Small intestine (tissue), 16 donors: ENCODE data around the gene ZNF460. TPM values are rescaled to one million over a fixed set of nuclear protein-coding genes. Genes with fewer than 3 reads are reported as not detected.
A peak's percentile ranks its signal among the peaks of the same experiment; 100 is the strongest.

Experiments
- DNase-seq, 2 donors: peaks; one replicate each; pipeline versions ENCODE4 v3.0.0 to v3.0.0-alpha.2; 2013
- FAIRE-seq: peaks from 2 replicates; lab custom pipeline; 2012; peaks lifted over from hg19 to GRCh38; lab: Jason Lieb, UNC
- H3K27ac ChIP-seq, 3 donors: one replicate each; pipeline ENCODE4 v1.5.1; 2013; ENCODE audit warnings: low read length in 2 of 3, mild to moderate bottlenecking in 2 of 3, control low read depth in 1 of 3, inconsistent platforms in 1 of 3, low read depth in 1 of 3, moderate library complexity in 1 of 3
- H3K27me3 ChIP-seq, 3 donors: one replicate each; pipeline ENCODE4 v1.6.1; 2013; ENCODE audit warnings: low read length in 3 of 3, inconsistent platforms in 1 of 3; ENCODE audit not compliant: control insufficient read depth in 3 of 3, insufficient read depth in 3 of 3
- H3K36me3 ChIP-seq, 3 donors: one replicate each; pipeline ENCODE4 v1.6.1; 2013; ENCODE audit warnings: low read length in 3 of 3, inconsistent platforms in 1 of 3, low read depth in 1 of 3, mild to moderate bottlenecking in 1 of 3, moderate library complexity in 1 of 3; ENCODE audit not compliant: control insufficient read depth in 3 of 3, insufficient read depth in 2 of 3
- H3K4me1 ChIP-seq, 3 donors: one replicate each; pipeline ENCODE4 v1.6.1; 2013; ENCODE audit warnings: low read length in 2 of 3, inconsistent platforms in 1 of 3, low read depth in 1 of 3, mild to moderate bottlenecking in 1 of 3, moderate library complexity in 1 of 3; ENCODE audit not compliant: control insufficient read depth in 3 of 3, insufficient read depth in 2 of 3
- H3K4me3 ChIP-seq, 3 donors: one replicate each; pipeline ENCODE4 v1.5.1; 2013; ENCODE audit warnings: low read length in 3 of 3, control low read depth in 1 of 3, inconsistent platforms in 1 of 3, low read depth in 1 of 3, mild to moderate bottlenecking in 1 of 3, moderate library complexity in 1 of 3
- H3K9me3 ChIP-seq, 2 donors: one replicate each; pipeline ENCODE4 v1.6.1; 2013; ENCODE audit warnings: low read depth in 1 of 2, low read length in 1 of 2; ENCODE audit not compliant: control insufficient read depth in 2 of 2, insufficient read depth in 1 of 2
- WGBS, 3 donors: extraction: QIAGEN DNeasy Blood & Tissue Kit; methylation state at CpG; one replicate each; pipeline ENCODE4 v1.1.7; 2013; 5-methylcytosine and 5-hydroxymethylcytosine counted together
- long read RNA-seq, 10 donors: transcript quantifications; one replicate each; lab custom pipeline, GENCODE V29; 2026
- polyA plus RNA-seq, 4 donors: library from polyadenylated mRNA; stranded (reverse) in 3 of 4; unstranded in 1 of 4; fragments of 200-250 nt in 3 of 4; fragments of 120-200 nt in 1 of 4; gene quantifications; one replicate each; pipeline versions ENCODE4 v1.2.1 to v1.2.3, GENCODE V29; 2013
- donor health status: healthy with polysubstance abuse.
- donor health status: control.
- donor health status: control.
- donor health status: Bipolar disorder and iron deficiency.
- donor health status: healthy.

The ZNF460 gene
- 1 to 10 TPM in 2 of 4 donors, under 1 TPM in 2; 0.27 to 2.9 (median 1.5) TPM for polyA plus RNA-seq
- long read RNA-seq, donor 1: 0 reads
- long read RNA-seq, donor 2: 0 reads
- long read RNA-seq, donor 3: 0 reads
- long read RNA-seq, donor 4: 0 reads
- long read RNA-seq, donor 5: 0 reads
- long read RNA-seq, donor 6: 0 reads
- long read RNA-seq, donor 7: 0 reads
- long read RNA-seq, donor 8: 0 reads
- long read RNA-seq, donor 9: 0 reads
- long read RNA-seq, donor 10: 0 reads

- DNase-seq (peak; percentile 97 to 100), FAIRE-seq (no peak)
- H3K27me3 ChIP-seq: no peaks in the 10 kb centered on the region
- WGBS, 3 donors: 0 to 1% (median 0%) methylated on average over 69 to 71 of the region's 71 CpGs
- peaks cover 0 to 9% (median 6%) of the 10 kb centered on the region in 3 donors for H3K4me1 ChIP-seq
- H3K27ac ChIP-seq: peak within 1 kb of the TSS; percentile 91 to 99 (median 94)
- H3K4me3 ChIP-seq: peak within 1 kb of the TSS; percentile 62 to 93 (median 90)
- no peaks in the 10 kb centered on the region for H3K9me3 ChIP-seq
- peaks cover 3 to 25% (median 5%) of the 10 kb centered on the region in 3 donors for H3K36me3 ChIP-seq
Measured at GRCh38 chr19:57280165-57280961, at the start of gene ZNF460. TSS of gene ZNF460 (plus strand) at chr19:57280485. CDS start at chr19:57280807, 322 bp downstream.

- no peaks in the 10 kb centered on the region for H3K36me3 ChIP-seq
- WGBS, 3 donors: 74 to 79% (median 79%) methylated on average over 9 of the region's 9 CpGs
- no peak overlapping the region for H3K27ac ChIP-seq
- no peak overlapping the region for H3K4me3 ChIP-seq
- H3K27me3 ChIP-seq: no peaks in the 10 kb centered on the region
- H3K4me1 ChIP-seq: no peaks in the 10 kb centered on the region
- FAIRE-seq (no peak), DNase-seq (no peak)
- H3K9me3 ChIP-seq: peaks cover 0 to 2% of the 10 kb centered on the region in 2 donors
Measured at GRCh38 chr19:57231686-57232085, 48.6 kb upstream of the ZNF460 start.

GRCh38 chr19:57233207-57233606, 47.1 kb upstream of the ZNF460 start:
- H3K27me3 ChIP-seq: no peaks in the 10 kb centered on the region
- peaks cover 0 to 2% of the 10 kb centered on the region in 2 donors for H3K9me3 ChIP-seq
- FAIRE-seq (no peak), DNase-seq (no peak)
- no peaks in the 10 kb centered on the region for H3K4me1 ChIP-seq
- WGBS, 3 donors: 70 to 84% (median 83%) methylated on average over 1 of the region's 1 CpG
- no peak overlapping the region for H3K4me3 ChIP-seq
- no peak overlapping the region for H3K27ac ChIP-seq
- no peaks in the 10 kb centered on the region for H3K36me3 ChIP-seq

GRCh38 chr19:57239982-57240310, 40.3 kb upstream of the ZNF460 start:
- 22 to 56% (median 53%) methylated on average over 12 of the region's 12 CpGs for WGBS, 3 donors
- peaks cover 0 to 11% (median 6%) of the 10 kb centered on the region in 3 donors for H3K4me1 ChIP-seq
- no peaks in the 10 kb centered on the region for H3K9me3 ChIP-seq
- DNase-seq (no peak), FAIRE-seq (no peak)
- no peaks in the 10 kb centered on the region for H3K27me3 ChIP-seq
- H3K27ac ChIP-seq: peak overlapping the region; percentile 74 to 95 (median 89)
- H3K36me3 ChIP-seq: peaks cover 0 to 14% (median 6%) of the 10 kb centered on the region in 3 donors
- H3K4me3 ChIP-seq: peak overlapping the region; percentile 37 to 96 (median 85)

GRCh38 chr19:57240311-57241090, 39.8 kb upstream of the ZNF460 start, which contains the start of gene ZNF805:
TSS of gene ZNF805 (plus strand) at chr19:57240632. CDS start at chr19:57240892, 260 bp downstream.
- Histone ChIP-seq H3K4me1 (peaks cover 0 to 11% (median 6%) of the 10 kb centered on the region in 3 donors), H3K4me3 (peak within 1 kb of the TSS; percentile 85 to 96 (median 85)), H3K36me3 (peaks cover 0 to 17% (median 9%) of the 10 kb centered on the region in 3 donors), H3K27me3 (no peaks in the 10 kb centered on the region), H3K9me3 (no peaks in the 10 kb centered on the region), H3K27ac (peak within 1 kb of the TSS; percentile 87 to 95 (median 89))
- FAIRE-seq (no peak), DNase-seq (peak; percentile 95 to 98)
- 0 to 1% (median 1%) methylated on average over 58 to 61 of the region's 61 CpGs for WGBS, 3 donors

GRCh38 chr19:57241176-57241575, 39.1 kb upstream of the ZNF460 start:
- Histone ChIP-seq H3K9me3 (no peaks in the 10 kb centered on the region), H3K27ac (peak overlapping the region; percentile 87 to 95 (median 89)), H3K4me3 (peak overlapping the region; percentile 85 to 96 (median 85)), H3K4me1 (peaks cover 0 to 11% (median 6%) of the 10 kb centered on the region in 3 donors), H3K36me3 (peaks cover 0 to 22% (median 9%) of the 10 kb centered on the region in 3 donors), H3K27me3 (no peaks in the 10 kb centered on the region)
- no peak for FAIRE-seq
- WGBS, 3 donors: 10 to 20% (median 20%) methylated on average over 7 of the region's 7 CpGs
- no peak for DNase-seq

GRCh38 chr19:57242821-57243220, 37.5 kb upstream of the ZNF460 start:
- H3K27ac ChIP-seq: no peak overlapping the region
- 96 to 97% (median 96%) methylated on average over 5 of the region's 5 CpGs for WGBS, 3 donors
- FAIRE-seq (no peak), DNase-seq (no peak)
- H3K27me3 ChIP-seq: no peaks in the 10 kb centered on the region
- H3K4me1 ChIP-seq: peaks cover 0 to 11% (median 6%) of the 10 kb centered on the region in 3 donors
- no peak overlapping the region for H3K4me3 ChIP-seq
- H3K9me3 ChIP-seq: no peaks in the 10 kb centered on the region
- peaks cover 0 to 33% (median 15%) of the 10 kb centered on the region in 3 donors for H3K36me3 ChIP-seq

GRCh38 chr19:57244513-57244912, 35.8 kb upstream of the ZNF460 start:
- no peak for FAIRE-seq

More at GRCh38 chr19:57244513-57244912, 35.8 kb upstream of the ZNF460 start:
- Histone ChIP-seq H3K27me3 (no peaks in the 10 kb centered on the region), H3K9me3 (no peaks in the 10 kb centered on the region), H3K36me3 (peaks cover 0 to 42% (median 24%) of the 10 kb centered on the region in 3 donors), H3K4me3 (no peak overlapping the region), H3K4me1 (peaks cover 0 to 11% (median 6%) of the 10 kb centered on the region in 3 donors), H3K27ac (no peak overlapping the region)
- 74 to 92% (median 84%) methylated on average over 5 of the region's 5 CpGs for whole genome bisulfite sequencing, 3 donors
- no peak for DNase-seq
